ENCODE measurements around the gene MEFV. TPM values are rescaled to one million over a fixed set of nuclear protein-coding genes. Genes with fewer than 3 reads are reported as not detected.

MEFV gene
- polyA plus RNA-seq, 4 donors = 0.49 to 0.58 TPM; not detected in 2

GRCh38 chr16:3259836-3260235 is 3.4 kb upstream of the MEFV start:
- peaks cover 0 to 2% (median 0%) of the 10 kb centered on the region in 3 donors for H3K4me1 ChIP-seq (ENCODE audit: control insufficient read depth in 3 of 3, insufficient read depth in 2 of 3, low read depth in 1 of 3, low read length in 2 of 3)
- DNase-seq = no peak
- H3K4me3 ChIP-seq (ENCODE audit: low read depth in 1 of 3, low read length in 3 of 3) = no peak overlapping the region
- peaks cover 0 to 6% (median 0%) of the 10 kb centered on the region in 3 donors for H3K27me3 ChIP-seq (ENCODE audit: control insufficient read depth in 3 of 3, insufficient read depth in 3 of 3, low read length in 3 of 3)
- H3K9me3 ChIP-seq (ENCODE audit: control insufficient read depth in 2 of 2, insufficient read depth in 1 of 2, low read depth in 1 of 2, low read length in 1 of 2) = peaks cover 0 to 3% of the 10 kb centered on the region in 2 donors
- H3K36me3 ChIP-seq (ENCODE audit: control insufficient read depth in 3 of 3, insufficient read depth in 2 of 3, low read depth in 1 of 3, low read length in 3 of 3) = no peaks in the 10 kb centered on the region
- no peak for FAIRE-seq
- H3K27ac ChIP-seq (ENCODE audit: low read depth in 1 of 3, low read length in 2 of 3) = no peak overlapping the region
- WGBS, 3 donors = 83 to 88% (median 84%) methylated on average over 8 of the region's 8 CpGs

- DNase-seq = no peak
- H3K36me3 ChIP-seq (ENCODE audit: control insufficient read depth in 3 of 3, insufficient read depth in 2 of 3, low read depth in 1 of 3, low read length in 3 of 3) = no peaks in the 10 kb centered on the region
- H3K27ac ChIP-seq (ENCODE audit: low read depth in 1 of 3, low read length in 2 of 3) = no peak overlapping the region
- peaks cover 0 to 8% (median 0%) of the 10 kb centered on the region in 3 donors for H3K27me3 ChIP-seq (ENCODE audit: control insufficient read depth in 3 of 3, insufficient read depth in 3 of 3, low read length in 3 of 3)
- H3K4me1 ChIP-seq (ENCODE audit: control insufficient read depth in 3 of 3, insufficient read depth in 2 of 3, low read depth in 1 of 3, low read length in 2 of 3) = no peaks in the 10 kb centered on the region
- H3K9me3 ChIP-seq (ENCODE audit: control insufficient read depth in 2 of 2, insufficient read depth in 1 of 2, low read depth in 1 of 2, low read length in 1 of 2) = no peaks in the 10 kb centered on the region
- WGBS, 3 donors = 74 to 79% (median 78%) methylated on average over 9 of the region's 9 CpGs
- FAIRE-seq = no peak
- H3K4me3 ChIP-seq (ENCODE audit: low read depth in 1 of 3, low read length in 3 of 3) = no peak overlapping the region
Measured at GRCh38 chr16:3256866-3257465, 533 bp upstream of the MEFV start.

GRCh38 chr16:3254309-3254708 is 2.1 kb downstream of the MEFV start:
- no peaks in the 10 kb centered on the region for H3K9me3 ChIP-seq (ENCODE audit: control insufficient read depth in 2 of 2, insufficient read depth in 1 of 2, low read depth in 1 of 2, low read length in 1 of 2)
- H3K36me3 ChIP-seq (ENCODE audit: control insufficient read depth in 3 of 3, insufficient read depth in 2 of 3, low read depth in 1 of 3, low read length in 3 of 3) = no peaks in the 10 kb centered on the region
- FAIRE-seq (no peak), DNase-seq (no peak)
- WGBS, 3 donors = 44 to 66% (median 49%) methylated on average over 27 to 35 of the region's 35 CpGs
- no peaks in the 10 kb centered on the region for H3K4me1 ChIP-seq (ENCODE audit: control insufficient read depth in 3 of 3, insufficient read depth in 2 of 3, low read depth in 1 of 3, low read length in 2 of 3)
- no peak overlapping the region for H3K4me3 ChIP-seq (ENCODE audit: low read depth in 1 of 3, low read length in 3 of 3)
- no peak overlapping the region for H3K27ac ChIP-seq (ENCODE audit: low read depth in 1 of 3, low read length in 2 of 3)
- H3K27me3 ChIP-seq (ENCODE audit: control insufficient read depth in 3 of 3, insufficient read depth in 3 of 3, low read length in 3 of 3) = peaks cover 0 to 20% (median 0%) of the 10 kb centered on the region in 3 donors

- no peak overlapping the region for H3K4me3 ChIP-seq (ENCODE audit: low read depth in 1 of 3, low read length in 3 of 3)
- FAIRE-seq = no peak
- peaks cover 0 to 23% (median 0%) of the 10 kb centered on the region in 3 donors for H3K27me3 ChIP-seq (ENCODE audit: control insufficient read depth in 3 of 3, insufficient read depth in 3 of 3, low read length in 3 of 3)
- H3K9me3 ChIP-seq (ENCODE audit: control insufficient read depth in 2 of 2, insufficient read depth in 1 of 2, low read depth in 1 of 2, low read length in 1 of 2) = no peaks in the 10 kb centered on the region
- H3K4me1 ChIP-seq (ENCODE audit: control insufficient read depth in 3 of 3, insufficient read depth in 2 of 3, low read depth in 1 of 3, low read length in 2 of 3) = no peaks in the 10 kb centered on the region
- DNase-seq = no peak
- WGBS, 3 donors = 68 to 85% (median 81%) methylated on average over 4 of the region's 4 CpGs
- H3K27ac ChIP-seq (ENCODE audit: low read depth in 1 of 3, low read length in 2 of 3) = no peak overlapping the region
- no peaks in the 10 kb centered on the region for H3K36me3 ChIP-seq (ENCODE audit: control insufficient read depth in 3 of 3, insufficient read depth in 2 of 3, low read depth in 1 of 3, low read length in 3 of 3)
Measured at GRCh38 chr16:3252967-3253366, 3.5 kb downstream of the MEFV start.

GRCh38 chr16:3249451-3249850 is 7.0 kb downstream of the MEFV start:
- no peak overlapping the region for H3K27ac ChIP-seq (ENCODE audit: low read depth in 1 of 3, low read length in 2 of 3)
- H3K27me3 ChIP-seq (ENCODE audit: control insufficient read depth in 3 of 3, insufficient read depth in 3 of 3, low read length in 3 of 3) = peaks cover 0 to 18% (median 0%) of the 10 kb centered on the region in 3 donors
- H3K36me3 ChIP-seq (ENCODE audit: control insufficient read depth in 3 of 3, insufficient read depth in 2 of 3, low read depth in 1 of 3, low read length in 3 of 3) = no peaks in the 10 kb centered on the region
- no peaks in the 10 kb centered on the region for H3K4me1 ChIP-seq (ENCODE audit: control insufficient read depth in 3 of 3, insufficient read depth in 2 of 3, low read depth in 1 of 3, low read length in 2 of 3)
- no peak overlapping the region for H3K4me3 ChIP-seq (ENCODE audit: low read depth in 1 of 3, low read length in 3 of 3)
- no peaks in the 10 kb centered on the region for H3K9me3 ChIP-seq (ENCODE audit: control insufficient read depth in 2 of 2, insufficient read depth in 1 of 2, low read depth in 1 of 2, low read length in 1 of 2)
- no peak for FAIRE-seq
- 79 to 85% (median 83%) methylated on average over 14 of the region's 14 CpGs for WGBS, 3 donors
- DNase-seq = no peak

GRCh38 chr16:3249020-3249419 is 7.4 kb downstream of the MEFV start:
- H3K4me3 ChIP-seq (ENCODE audit: low read depth in 1 of 3, low read length in 3 of 3) = no peak overlapping the region
- DNase-seq = no peak
- no peak overlapping the region for H3K27ac ChIP-seq (ENCODE audit: low read depth in 1 of 3, low read length in 2 of 3)
- peaks cover 0 to 18% (median 0%) of the 10 kb centered on the region in 3 donors for H3K27me3 ChIP-seq (ENCODE audit: control insufficient read depth in 3 of 3, insufficient read depth in 3 of 3, low read length in 3 of 3)
- no peaks in the 10 kb centered on the region for H3K4me1 ChIP-seq (ENCODE audit: control insufficient read depth in 3 of 3, insufficient read depth in 2 of 3, low read depth in 1 of 3, low read length in 2 of 3)
- 74 to 80% (median 75%) methylated on average over 1 of the region's 1 CpG for WGBS, 3 donors
- no peaks in the 10 kb centered on the region for H3K9me3 ChIP-seq (ENCODE audit: control insufficient read depth in 2 of 2, insufficient read depth in 1 of 2, low read depth in 1 of 2, low read length in 1 of 2)
- no peaks in the 10 kb centered on the region for H3K36me3 ChIP-seq (ENCODE audit: control insufficient read depth in 3 of 3, insufficient read depth in 2 of 3, low read depth in 1 of 3, low read length in 3 of 3)
- FAIRE-seq = no peak

GRCh38 chr16:3248596-3248995 is 7.8 kb downstream of the MEFV start:
- Histone ChIP-seq H3K4me1 (ENCODE audit: control insufficient read depth in 3 of 3, insufficient read depth in 2 of 3, low read depth in 1 of 3, low read length in 2 of 3) (no peaks in the 10 kb centered on the region), H3K27me3 (ENCODE audit: control insufficient read depth in 3 of 3, insufficient read depth in 3 of 3, low read length in 3 of 3) (peaks cover 0 to 18% (median 0%) of the 10 kb centered on the region in 3 donors), H3K4me3 (ENCODE audit: low read depth in 1 of 3, low read length in 3 of 3) (no peak overlapping the region), H3K36me3 (ENCODE audit: control insufficient read depth in 3 of 3, insufficient read depth in 2 of 3, low read depth in 1 of 3, low read length in 3 of 3) (no peaks in the 10 kb centered on the region), H3K9me3 (ENCODE audit: control insufficient read depth in 2 of 2, insufficient read depth in 1 of 2, low read depth in 1 of 2, low read length in 1 of 2) (no peaks in the 10 kb centered on the region), H3K27ac (ENCODE audit: low read depth in 1 of 3, low read length in 2 of 3) (no peak overlapping the region)
- no peak for DNase-seq
- WGBS, 3 donors = 80 to 83% (median 81%) methylated on average over 5 of the region's 5 CpGs
- FAIRE-seq = no peak

GRCh38 chr16:3246876-3247275 is 9.6 kb downstream of the MEFV start:
- peaks cover 0 to 20% (median 0%) of the 10 kb centered on the region in 3 donors for H3K27me3 ChIP-seq (ENCODE audit: control insufficient read depth in 3 of 3, insufficient read depth in 3 of 3, low read length in 3 of 3)
- H3K27ac ChIP-seq (ENCODE audit: low read depth in 1 of 3, low read length in 2 of 3) = no peak overlapping the region
- H3K4me3 ChIP-seq (ENCODE audit: low read depth in 1 of 3, low read length in 3 of 3) = no peak overlapping the region
- WGBS, 3 donors = 66 to 76% (median 67%) methylated on average over 10 of the region's 10 CpGs
- FAIRE-seq (no peak), DNase-seq (no peak)
- no peaks in the 10 kb centered on the region for H3K4me1 ChIP-seq (ENCODE audit: control insufficient read depth in 3 of 3, insufficient read depth in 2 of 3, low read depth in 1 of 3, low read length in 2 of 3)
- H3K9me3 ChIP-seq (ENCODE audit: control insufficient read depth in 2 of 2, insufficient read depth in 1 of 2, low read depth in 1 of 2, low read length in 1 of 2) = no peaks in the 10 kb centered on the region
- no peaks in the 10 kb centered on the region for H3K36me3 ChIP-seq (ENCODE audit: control insufficient read depth in 3 of 3, insufficient read depth in 2 of 3, low read depth in 1 of 3, low read length in 3 of 3)

GRCh38 chr16:3246002-3246401 is 10.4 kb downstream of the MEFV start:
- Histone ChIP-seq H3K9me3 (ENCODE audit: control insufficient read depth in 2 of 2, insufficient read depth in 1 of 2, low read depth in 1 of 2, low read length in 1 of 2) (no peaks in the 10 kb centered on the region), H3K27ac (ENCODE audit: low read depth in 1 of 3, low read length in 2 of 3) (no peak overlapping the region), H3K36me3 (ENCODE audit: control insufficient read depth in 3 of 3, insufficient read depth in 2 of 3, low read depth in 1 of 3, low read length in 3 of 3) (no peaks in the 10 kb centered on the region), H3K27me3 (ENCODE audit: control insufficient read depth in 3 of 3, insufficient read depth in 3 of 3, low read length in 3 of 3) (peaks cover 0 to 16% (median 3%) of the 10 kb centered on the region in 3 donors), H3K4me3 (ENCODE audit: low read depth in 1 of 3, low read length in 3 of 3) (no peak overlapping the region), H3K4me1 (ENCODE audit: control insufficient read depth in 3 of 3, insufficient read depth in 2 of 3, low read depth in 1 of 3, low read length in 2 of 3) (no peaks in the 10 kb centered on the region)
- DNase-seq (no peak), FAIRE-seq (no peak)
- WGBS, 3 donors = 76 to 83% (median 76%) methylated on average over 7 of the region's 7 CpGs
